ENCODE measurements around the gene NDUFC2.

- TF ChIP-seq CTCF (IDR thresholded peaks at IDR 0.05; ENCODE audit: low read length) (no peak), EZH2 (IDR thresholded peaks at IDR 0.05; ENCODE audit: borderline replicate concordance, low read length) (no peak)
These were observed 28.5 kb downstream of the NDUFC2 start for GRCh38 chr11:78050964-78051831.
